ENCODE measurements around the gene TRNAU1AP.

GRCh38 chr1:28535180-28535579 lies 17.7 kb upstream of the TRNAU1AP start:
- TF ChIP-seq CTCF (conservative IDR thresholded peaks at IDR 0.05; ENCODE audit: low read depth, low read length), result no peak
- no peak for TF ChIP-seq EZH2 (IDR thresholded peaks at IDR 0.05; ENCODE audit: low read length, unreplicated experiment)
- TF ChIP-seq EZH2phosphoT487 (IDR thresholded peaks at IDR 0.05; ENCODE audit: borderline replicate concordance, low read length), result no peak
